Myocyte (in vitro differentiated cells): Measurements from ENCODE around the gene PDE4B. TPM values are rescaled to one million over a fixed set of nuclear protein-coding genes. Genes with fewer than 3 reads are reported as not detected.

Experiments used
- DNase-seq: peaks from one replicate; pipeline ENCODE4 v3.0.0-alpha.2; 2012; ENCODE audit warnings: low read depth
- total RNA-seq: library from RNA; depleted of rRNA; stranded (reverse); fragments of >200 nt; gene quantifications from 2 replicates; pipeline ENCODE4 v1.2.3, GENCODE V29; 2014

The PDE4B gene
- total RNA-seq, 1 donor from 2014 or later, result 29.5 TPM

DNA sequence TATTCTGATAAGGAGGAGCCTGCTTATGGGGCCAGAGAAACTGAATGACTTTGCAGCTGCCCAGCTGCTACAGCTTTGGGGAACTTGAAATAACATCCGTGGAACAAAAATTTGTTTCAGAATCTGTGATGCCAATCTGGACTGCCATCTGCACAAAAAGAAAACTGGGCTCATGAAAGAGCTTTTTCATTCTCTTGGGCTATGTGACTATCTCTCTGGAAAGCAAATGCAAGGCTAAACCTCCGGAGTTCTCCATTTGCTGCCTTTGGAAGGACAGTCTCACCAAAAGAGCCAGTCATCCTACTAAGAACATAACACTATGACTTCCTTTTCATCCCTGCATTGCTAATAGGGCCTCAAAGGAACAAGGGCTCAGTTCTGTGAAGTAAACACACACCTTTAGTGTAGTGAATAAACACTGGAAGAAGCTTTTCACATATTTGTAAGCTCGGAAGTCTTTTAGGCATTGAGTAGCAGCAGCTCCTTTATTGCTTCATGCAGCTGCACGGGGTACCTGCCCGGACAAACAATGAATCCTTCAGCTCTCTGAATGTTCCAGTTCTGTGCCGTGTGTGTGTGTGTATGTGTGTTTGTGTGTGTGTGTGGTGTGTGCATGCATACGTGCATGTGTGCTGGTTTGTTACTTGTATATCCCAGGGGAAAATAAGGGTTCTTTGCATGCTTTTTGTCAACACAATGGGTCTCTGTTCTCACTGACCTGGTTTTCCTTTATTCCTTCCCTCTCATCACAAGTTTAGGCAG, 485.7 kb downstream of the PDE4B start:
- no peak for DNase-seq

DNA sequence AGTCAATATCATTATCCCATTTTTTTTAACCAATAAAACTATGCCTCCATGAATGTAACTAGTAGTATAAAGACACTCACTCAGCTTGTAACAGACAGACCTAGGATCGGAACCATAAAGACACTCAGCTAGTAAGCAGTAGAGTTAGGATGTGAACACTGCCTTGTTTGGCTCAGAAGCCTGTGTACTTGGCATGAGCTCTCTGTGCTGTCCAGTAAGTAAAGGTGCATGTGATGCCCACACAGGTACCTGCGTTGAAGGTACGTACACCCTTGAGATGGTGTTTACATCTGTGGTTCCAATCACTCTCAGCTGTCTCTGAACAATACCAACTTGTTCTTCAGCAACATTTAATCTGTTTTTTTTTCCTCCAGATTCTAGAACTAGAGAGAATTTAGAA, 489.1 kb downstream of the PDE4B start:
- no peak for DNase-seq

DNA sequence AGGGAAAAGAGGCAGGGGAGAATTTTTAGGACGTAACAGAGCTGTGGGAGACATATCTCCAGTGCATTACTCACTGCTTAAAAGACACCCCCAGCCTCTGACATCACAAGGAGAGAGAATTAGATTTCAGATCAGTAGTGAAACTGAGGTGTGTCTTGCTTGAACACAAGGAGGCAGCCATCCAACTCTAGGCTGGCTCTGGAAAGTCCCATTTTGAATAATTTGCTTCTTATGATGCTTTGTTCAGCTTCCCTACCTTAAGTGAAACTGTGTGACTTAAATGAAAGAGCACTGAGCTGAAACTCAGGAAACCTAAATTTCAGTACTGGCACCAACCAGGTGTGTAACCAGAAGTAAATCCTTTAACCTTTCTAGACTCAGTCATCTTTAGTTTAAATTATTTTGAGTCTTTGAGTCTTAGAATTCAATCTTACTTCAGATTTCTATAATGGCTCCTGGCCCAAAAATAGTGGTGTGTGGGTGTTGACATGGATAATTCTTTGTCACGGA, 489.7 kb downstream of the PDE4B start:
- no peak for DNase-seq

DNA sequence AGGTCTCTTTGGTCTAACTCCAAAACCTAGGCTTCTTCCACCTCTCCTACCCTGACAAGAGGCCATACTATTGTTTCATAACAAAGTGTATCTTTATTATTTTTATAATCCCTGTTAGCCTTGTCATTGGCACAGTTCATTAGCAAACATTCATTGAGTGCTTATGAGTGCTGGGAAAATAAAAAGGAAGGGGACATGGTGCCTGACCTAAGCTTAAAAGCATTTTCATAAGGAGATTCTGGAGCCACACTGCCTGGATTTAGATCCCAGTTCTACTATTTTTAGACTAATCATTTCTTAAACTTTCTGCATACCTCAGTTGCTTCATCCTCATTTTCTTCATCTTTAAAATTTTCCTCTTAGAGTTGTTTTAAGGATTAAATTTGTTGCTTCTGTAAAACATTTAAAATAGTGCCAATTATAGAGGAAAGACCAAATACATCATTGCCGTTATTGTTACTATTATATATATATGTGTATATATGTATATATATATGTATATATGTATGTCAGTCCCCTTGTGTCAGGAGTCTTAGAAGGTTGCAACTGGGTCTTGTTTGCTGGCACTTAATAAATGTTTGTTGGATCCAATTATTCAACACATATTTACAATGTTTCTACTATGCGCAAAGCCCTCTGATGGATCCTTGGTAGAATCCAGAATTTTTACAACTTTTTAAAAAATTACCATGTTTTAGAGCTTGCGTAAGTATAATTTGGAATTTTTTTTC, 490.4 kb downstream of the PDE4B start:
- no peak for DNase-seq

DNA sequence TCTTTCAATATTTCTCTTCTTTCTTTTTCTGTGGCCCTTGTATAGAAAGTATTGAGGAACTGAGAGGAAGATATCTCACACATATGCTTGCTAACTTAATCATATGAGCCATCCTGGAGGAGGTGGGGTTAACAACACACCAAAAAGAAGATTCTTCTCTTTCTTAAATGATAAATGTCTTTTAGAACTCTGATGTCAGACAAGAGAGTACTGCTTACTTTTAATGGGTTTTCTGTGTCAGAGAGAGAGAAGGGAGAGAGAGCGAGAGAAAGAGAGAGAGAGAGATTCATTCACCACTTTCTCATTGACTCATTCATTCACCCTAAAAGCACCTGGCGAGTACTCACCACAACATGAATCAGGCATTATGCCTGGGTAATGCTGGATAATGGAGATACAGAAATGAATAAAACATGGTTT, 490.9 kb downstream of the PDE4B start:
- DNase-seq, result peak; percentile 50

DNA sequence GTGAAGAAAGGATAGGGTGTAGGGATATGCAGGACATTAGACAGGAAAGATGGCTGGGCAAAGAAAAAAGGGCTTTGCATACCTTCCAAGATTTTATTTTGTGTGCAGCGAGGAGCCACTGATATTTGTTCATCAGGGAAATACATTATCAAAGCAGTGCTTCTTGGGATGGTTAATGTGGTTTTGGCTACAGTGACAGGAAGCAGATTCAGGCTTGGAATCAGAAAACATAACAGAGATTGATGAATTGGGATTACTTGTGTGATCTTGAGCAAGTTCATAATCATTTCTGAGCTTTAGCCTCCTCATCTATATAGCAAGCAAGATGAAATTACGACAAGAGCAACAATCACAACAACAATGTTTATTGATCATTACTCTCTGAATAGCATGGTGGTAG, 492.1 kb downstream of the PDE4B start:
- no peak for DNase-seq

DNA sequence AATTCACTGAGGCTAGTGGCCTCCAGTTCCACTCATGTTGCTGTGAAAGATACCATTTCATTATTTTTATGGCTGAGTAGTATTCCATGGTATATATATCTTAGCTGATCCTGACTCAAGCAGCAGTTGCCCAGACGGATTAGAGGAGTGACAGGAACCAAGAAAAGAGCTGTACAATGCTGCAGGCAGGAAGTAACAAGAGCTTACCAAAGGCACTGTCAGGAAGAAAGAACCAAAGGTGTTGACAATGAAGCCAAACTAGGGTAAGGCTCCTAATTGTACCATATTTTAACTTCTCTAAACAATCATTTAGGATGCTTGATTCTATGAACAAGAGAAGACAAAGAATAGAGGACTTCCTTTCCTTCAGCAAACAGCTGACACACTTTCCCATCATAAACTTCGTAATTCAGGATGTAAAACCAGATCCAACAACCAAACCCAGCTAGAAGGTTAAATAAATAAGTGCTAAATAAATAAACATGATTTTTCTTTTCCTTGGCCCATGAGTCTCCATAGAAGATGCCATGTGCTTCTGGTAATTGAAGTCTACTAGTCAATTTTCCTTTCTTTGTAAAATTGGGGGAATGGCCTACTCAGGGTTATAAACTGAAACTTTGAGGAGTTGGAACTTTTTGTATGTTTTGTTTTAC, 493.0 kb downstream of the PDE4B start:
- no peak for DNase-seq

DNA sequence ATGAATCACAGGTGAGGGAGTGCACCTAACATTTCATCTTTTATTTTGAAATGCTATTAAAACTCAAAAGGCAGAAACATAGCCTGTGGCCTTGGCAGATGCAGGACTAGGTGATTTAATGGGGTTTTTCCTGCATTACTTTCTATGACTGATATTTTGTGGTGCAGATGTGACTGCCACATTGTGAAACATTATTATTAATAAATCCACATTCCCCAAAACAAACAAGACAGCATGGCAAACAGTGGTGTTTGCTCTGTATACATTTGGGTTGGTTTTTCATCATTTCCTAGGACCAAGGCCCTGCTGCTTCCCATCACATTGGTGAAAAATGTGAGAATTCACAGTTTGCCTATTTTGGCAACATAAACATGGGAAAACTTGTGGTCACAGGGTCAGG, 493.6 kb downstream of the PDE4B start:
- DNase-seq, result no peak

DNA sequence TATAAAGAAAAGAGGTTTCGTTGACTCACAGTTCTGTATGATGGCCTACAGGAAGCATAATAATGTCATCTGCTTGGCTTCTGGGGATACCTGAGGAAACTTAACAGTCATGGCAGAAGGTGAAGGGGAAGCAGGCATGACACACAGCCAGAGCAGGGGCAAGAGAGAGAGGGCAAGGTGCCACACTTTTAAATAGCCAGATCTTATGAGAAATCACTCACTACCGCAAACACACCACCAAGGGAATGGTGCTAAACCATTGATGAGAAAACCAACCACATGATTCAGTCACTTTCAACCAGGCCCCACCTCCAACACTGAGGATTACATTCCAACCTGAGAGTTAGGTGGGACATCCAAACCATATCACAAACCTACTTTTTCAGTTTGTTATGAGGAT, 495.4 kb downstream of the PDE4B start:
- DNase-seq, result no peak

DNA sequence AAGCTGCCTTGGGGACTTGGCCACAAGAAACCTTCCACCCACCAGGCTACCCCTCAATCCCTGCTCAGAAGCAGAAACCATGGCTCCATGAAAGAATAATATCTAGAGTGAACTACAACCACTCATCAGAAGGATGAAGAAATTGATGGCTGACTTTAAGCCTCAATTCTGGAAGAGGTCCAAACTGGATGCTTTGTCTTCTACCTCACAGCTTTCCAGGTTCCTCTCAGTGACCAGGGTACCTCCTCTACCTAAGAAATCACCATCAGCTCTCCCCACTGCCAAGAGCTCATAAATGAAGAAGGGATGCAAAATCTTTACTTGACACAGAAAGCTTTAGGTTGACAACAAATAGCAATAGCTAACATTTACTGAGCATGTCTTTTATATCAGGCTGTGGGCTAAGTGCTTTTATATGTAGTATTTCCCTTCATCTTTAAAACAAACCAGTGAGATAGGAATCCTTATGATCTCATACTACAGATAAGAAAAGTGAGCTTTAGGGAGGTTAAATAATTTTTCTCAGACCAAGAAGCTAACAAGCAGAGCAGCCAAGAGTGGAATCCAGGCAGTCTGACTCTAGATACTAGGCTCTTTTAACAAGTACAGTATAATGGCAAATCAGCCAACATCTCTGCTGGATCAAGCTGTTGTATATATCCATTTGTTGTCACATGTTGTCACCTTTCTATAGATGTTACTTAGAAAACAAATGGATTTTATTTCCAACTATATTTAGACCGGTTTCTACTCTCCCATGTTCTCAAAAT, 498.3 kb downstream of the PDE4B start:
- DNase-seq, result no peak

DNA sequence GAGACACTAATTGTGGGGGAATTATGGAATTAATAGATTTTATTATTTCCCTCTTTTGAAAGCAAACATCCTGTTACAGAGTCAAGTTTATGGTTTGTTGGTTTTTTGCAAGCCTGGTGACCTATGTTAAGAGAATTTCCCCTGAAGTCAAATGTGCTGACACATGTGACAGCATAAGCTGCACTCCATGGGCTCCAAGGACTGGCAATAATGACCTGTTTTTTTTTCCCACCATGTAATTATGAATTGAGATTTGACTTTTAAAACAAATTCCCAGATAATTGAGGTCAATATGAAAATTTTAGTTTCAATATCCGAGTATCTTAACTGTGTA, 498.8 kb downstream of the PDE4B start:
- DNase-seq, result no peak

DNA sequence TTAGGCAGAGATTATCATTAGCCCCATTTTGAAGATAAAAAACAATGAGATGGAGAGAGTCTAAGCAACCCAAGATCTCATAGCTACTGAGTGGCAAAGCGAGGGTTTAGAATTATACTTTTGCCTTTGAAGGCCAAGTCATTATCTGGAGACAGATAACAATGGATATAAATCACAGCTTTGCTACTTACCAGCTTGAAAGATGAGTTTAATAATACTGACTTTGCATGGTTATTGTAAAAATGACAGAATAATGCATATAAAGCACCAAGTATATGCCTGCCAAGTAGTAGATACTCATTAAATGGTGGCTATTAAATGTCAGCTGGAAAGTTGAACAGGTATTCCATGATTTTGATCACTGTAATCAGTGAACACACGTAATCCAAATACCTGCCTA, 499.6 kb downstream of the PDE4B start:
- no peak for DNase-seq

DNA sequence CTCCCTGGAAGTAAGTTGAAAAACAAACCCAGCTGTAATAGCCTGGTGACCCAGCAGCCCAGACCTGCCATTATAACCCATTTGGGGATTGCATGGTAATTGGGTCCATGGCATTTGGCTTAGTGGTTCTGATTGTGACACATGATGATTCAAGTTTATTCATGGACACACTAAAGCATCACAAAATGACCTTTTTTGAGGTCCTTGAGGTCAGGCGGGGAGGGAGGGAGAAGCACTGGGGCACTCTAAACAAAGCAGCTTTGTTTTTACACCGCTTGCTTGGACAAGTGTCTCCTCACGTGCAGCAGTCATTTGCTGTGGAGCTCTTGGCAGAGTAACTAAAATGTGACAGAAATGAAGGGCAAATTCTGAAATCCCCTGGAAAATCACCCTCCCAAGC, 500.2 kb downstream of the PDE4B start:
- no peak for DNase-seq

DNA sequence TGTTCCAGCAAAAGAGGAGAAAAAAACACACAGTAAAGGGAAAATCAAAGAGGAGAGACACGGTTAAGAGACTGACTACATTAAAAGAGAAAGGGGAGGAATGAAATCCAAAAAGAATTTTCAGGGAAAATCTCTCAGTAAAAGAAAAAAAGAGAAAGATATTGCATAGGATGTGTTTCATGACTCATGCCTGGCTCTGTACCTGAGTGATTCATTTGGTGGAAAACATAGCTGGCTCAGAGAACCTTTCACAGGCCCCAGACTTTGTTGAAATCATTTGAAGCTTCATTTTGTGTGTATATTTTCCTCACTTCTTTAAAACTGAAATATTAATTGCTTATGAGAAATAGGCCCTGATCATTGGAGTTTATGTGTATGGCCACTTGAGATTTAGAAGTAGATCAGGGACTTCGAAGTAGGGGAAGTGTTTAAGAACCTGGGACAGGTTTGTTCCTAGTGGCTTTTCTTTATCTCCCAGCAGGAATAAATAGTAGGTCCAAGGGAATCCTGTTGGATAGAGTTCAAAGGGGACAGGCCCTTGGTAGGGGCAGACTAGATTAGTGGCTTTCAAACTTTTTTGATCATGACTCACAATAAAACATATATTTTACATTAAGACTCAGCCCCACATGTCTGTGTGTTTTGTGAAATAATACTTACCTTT, 502.1 kb downstream of the PDE4B start:
- DNase-seq, result no peak

DNA sequence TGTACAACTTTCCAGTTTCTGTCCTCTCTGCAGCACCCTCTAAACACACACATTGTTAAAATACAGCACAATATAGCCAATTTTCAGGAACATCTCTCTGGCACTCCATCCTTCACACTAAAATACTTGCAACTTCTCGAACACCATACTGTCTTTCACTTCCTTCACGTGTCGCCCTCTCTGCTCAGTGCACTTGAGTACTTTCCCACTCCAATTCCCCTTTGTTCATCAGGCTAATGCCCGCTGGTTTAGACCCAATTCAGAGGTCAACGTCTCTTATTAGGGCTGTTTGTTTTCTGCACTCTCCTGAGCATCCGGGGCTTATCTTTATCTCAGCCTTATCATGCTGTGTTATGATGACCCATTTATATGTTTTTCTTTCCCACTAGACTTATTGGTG, 503.1 kb downstream of the PDE4B start:
- no peak for DNase-seq

DNA sequence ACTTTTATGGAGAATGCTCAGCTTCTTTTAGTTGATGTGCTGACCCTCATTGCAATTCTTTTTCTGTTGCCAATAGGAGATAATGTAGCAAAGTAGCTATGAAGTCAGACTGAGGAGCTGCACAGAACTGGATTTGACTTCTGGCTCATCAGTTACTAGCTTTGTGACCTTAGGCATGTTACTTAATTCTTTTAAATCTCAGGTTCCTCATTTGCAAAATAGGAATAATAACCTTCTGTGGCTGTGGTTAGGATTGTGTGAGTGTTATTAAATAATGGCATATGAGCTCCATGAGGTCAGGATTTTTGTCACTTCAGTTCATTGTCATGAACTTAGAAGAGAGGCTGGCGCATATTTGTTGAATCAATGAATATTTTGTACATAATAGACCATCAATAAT, 503.7 kb downstream of the PDE4B start:
- no peak for DNase-seq

DNA sequence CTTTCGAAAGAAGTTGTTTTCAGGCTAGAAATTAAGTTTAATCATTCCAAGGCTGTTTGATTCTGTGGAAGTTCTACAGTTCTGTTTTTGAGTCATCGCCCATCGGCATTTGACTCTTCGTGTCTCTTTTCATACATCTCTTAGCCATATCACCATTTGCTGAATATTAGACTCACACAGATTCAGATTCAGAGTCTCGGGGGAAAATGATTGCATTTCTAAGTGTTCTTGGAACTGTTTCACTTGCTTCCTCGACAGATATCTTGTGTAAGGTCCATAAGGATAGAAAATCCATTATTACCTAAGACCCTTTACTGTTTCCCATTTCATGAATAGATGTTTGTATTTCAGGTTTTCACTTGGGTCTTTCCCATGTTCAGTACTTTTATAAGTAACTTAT, 504.3 kb downstream of the PDE4B start:
- DNase-seq, result no peak

DNA sequence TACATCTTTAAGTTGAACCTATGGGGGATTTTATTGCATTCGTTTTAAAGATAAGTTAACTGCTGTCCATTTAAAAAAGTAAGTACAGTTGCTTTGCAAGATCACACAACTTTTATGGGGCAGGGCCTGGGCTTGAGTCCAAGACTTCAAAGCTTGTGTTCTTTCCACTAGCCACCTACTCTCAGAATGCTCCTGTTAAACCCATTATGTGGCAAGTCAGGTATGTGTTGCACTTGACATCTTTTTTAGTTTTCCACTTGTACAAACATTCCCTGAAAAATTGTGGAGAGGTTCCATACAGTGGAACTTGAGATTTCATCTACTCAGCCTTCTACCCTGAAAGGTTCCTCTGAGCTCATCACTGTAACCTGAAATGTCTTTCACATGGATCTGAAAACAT, 505.8 kb downstream of the PDE4B start:
- no peak for DNase-seq

DNA sequence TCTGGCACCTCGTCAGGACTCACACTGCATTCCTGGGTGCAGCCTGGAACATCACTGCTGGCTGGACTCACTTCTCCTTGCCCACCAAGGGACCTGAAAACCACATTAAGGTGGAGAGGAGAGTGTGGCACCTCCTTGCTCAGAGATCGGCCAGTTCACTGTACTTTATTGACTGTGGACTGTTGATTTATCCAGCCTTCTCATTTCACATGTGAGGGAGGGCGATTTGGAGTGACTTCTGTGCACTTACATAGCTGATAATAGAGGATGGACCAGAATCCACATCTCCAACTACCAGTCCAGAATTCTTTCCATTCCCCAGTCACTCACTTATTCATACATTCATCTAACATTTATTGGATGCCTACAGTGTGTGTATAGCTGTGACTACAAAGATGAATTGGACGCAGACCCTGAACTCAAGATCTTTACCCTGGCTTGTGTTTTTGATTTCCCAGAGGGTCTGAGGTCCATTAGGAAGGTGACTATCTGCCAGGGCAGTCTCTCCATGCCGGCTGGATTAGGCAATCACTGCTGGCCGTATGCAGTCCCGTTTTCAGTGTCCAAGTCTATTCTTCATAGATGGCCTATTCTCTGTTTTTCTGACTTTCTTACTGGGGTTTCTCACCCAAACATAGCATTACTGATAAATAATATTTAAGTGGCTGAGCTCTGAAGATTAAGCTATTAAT, 507.7 kb downstream of the PDE4B start:
- DNase-seq, result no peak

DNA sequence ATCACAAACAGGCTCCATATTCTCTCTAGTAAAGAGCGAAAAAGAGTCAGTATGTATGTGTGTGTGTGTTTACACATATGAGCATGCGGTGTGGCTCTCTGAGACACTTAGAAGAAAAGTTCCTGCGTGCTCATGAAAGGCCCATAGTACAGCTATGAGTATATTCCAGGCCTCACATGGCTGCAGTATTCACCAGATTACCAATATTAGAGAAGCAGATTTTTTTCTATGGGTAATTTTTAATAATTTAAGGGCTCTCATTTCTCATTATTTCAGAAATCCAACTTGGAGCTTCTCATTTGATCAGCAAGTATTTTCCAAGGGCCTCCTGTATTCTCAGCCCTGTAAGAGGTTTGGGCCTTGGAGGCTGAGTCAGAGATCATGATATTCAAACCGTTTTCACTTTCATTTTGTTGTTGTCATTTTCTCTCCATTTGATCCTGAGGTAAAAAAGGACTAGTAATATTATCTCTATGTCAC, 508.3 kb downstream of the PDE4B start:
- peak; percentile 74 for DNase-seq
